ENCODE results near the gene TEKT1.
"Not testable (repeated sequence)": the region's sequence is repeated elsewhere in the genome, so short reads cannot be mapped to it uniquely, and the experiment has no call there.

The TEKT1 gene

GRCh38 chr17:6780886-6781285 lies 50.6 kb downstream of the TEKT1 start:
- no peak for DNase-seq (ENCODE audit: low read depth)
- TF ChIP-seq CTCF (IDR thresholded peaks at IDR 0.05; ENCODE audit: control insufficient read depth, insufficient read depth, low read depth, low read length, missing control alignments) = no peak
- H3K4me3 ChIP-seq (ENCODE audit: control insufficient read depth, low read depth, low read length) = no peak overlapping the region

- no peak for DNase-seq (ENCODE audit: low read depth)
- TF ChIP-seq CTCF (IDR thresholded peaks at IDR 0.05; ENCODE audit: control insufficient read depth, insufficient read depth, low read depth, low read length, missing control alignments) = no peak
- no peak overlapping the region for H3K4me3 ChIP-seq (ENCODE audit: control insufficient read depth, low read depth, low read length)
Observed at GRCh38 chr17:6780001-6780400, 51.5 kb downstream of the TEKT1 start.

- no peak overlapping the region for H3K4me3 ChIP-seq (ENCODE audit: control insufficient read depth, low read depth, low read length)
- no peak for TF ChIP-seq CTCF (IDR thresholded peaks at IDR 0.05; ENCODE audit: control insufficient read depth, insufficient read depth, low read depth, low read length, missing control alignments)
- no peak for DNase-seq (ENCODE audit: low read depth)
Observed at GRCh38 chr17:6779411-6779810, 52.1 kb downstream of the TEKT1 start.

GRCh38 chr17:6775871-6776405 lies 55.6 kb downstream of the TEKT1 start, which contains the start of gene FBXO39:
Gene FBXO39, plus strand, starts transcription at chr17:6776215. Its CDS starts 3,654 bp downstream, at chr17:6779869.
- H3K4me3 ChIP-seq (ENCODE audit: control insufficient read depth, low read depth, low read length) = no peak within 1 kb of the TSS; the same call in 1 of the 2 replicates
- no peak for DNase-seq (ENCODE audit: low read depth)
- no peak for TF ChIP-seq CTCF (IDR thresholded peaks at IDR 0.05; ENCODE audit: control insufficient read depth, insufficient read depth, low read depth, low read length, missing control alignments)

- H3K4me3 ChIP-seq (ENCODE audit: control insufficient read depth, low read depth, low read length); DNase-seq (ENCODE audit: low read depth): not testable (repeated sequence)
Observed at GRCh38 chr17:6774906-6775305, 56.6 kb downstream of the TEKT1 start.

- TF ChIP-seq CTCF (IDR thresholded peaks at IDR 0.05; ENCODE audit: control insufficient read depth, insufficient read depth, low read depth, low read length, missing control alignments) = no peak
- DNase-seq (ENCODE audit: low read depth) = no peak
Observed at GRCh38 chr17:6772016-6772415, 59.5 kb downstream of the TEKT1 start.

GRCh38 chr17:6768447-6768846 lies 63.1 kb downstream of the TEKT1 start:
- no peak overlapping the region for H3K4me3 ChIP-seq (ENCODE audit: control insufficient read depth, low read depth, low read length)
- no peak for DNase-seq (ENCODE audit: low read depth)
- TF ChIP-seq CTCF (IDR thresholded peaks at IDR 0.05; ENCODE audit: control insufficient read depth, insufficient read depth, low read depth, low read length, missing control alignments) = no peak

More at GRCh38 chr17:6772016-6772415, 59.5 kb downstream of the TEKT1 start:
- no peak overlapping the region for H3K4me3 ChIP-seq (ENCODE audit: control insufficient read depth, low read depth, low read length)

Measured in AG09309 (cell line).